Measurements from ENCODE around the gene SLC23A2.
"Not testable (repeated sequence)": the region's sequence is repeated elsewhere in the genome, so short reads cannot be mapped to it uniquely, and the experiment has no call there.

The SLC23A2 gene

GRCh38 chr20:5001174-5002076 lies at the start of gene SLC23A2:
SLC23A2 (minus strand) TSS chr20:5001510; CDS start chr20:4932562, 68,948 bp downstream.
- DNase-seq: peak; percentile 58 to 62

DNA sequence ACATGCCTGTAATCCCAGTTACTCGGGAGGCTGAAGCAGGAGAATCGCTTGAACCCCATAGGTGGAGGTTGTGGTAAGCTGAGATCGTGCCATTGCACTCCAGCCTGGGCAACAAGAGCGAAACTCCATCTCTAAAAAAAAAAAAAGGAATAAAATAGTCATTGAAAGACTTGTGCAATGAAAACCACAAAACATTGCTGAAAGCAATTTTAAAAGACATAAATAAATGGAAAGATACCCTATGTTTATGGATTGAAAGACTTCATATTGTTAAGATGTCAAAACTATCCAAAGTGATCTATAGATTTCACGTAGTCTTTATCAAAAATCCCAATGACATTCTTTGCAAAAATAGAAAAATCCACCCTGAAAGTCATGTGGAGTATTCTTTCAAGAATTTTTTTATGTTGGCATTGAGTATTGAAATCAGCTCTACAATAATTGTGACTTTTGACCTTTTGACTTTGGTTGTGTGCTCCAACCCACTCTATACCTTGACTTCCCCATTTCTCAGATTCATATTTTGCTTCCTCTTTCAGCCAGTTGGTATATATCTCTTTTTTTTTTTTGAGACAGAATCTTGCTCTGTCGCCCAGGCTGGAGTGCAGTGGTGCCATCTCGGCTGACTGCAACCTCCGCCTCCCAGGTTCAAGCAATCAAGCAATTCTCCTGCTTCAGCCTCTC lies 45.5 kb upstream of the SLC23A2 start:
- no peak for DNase-seq

DNA sequence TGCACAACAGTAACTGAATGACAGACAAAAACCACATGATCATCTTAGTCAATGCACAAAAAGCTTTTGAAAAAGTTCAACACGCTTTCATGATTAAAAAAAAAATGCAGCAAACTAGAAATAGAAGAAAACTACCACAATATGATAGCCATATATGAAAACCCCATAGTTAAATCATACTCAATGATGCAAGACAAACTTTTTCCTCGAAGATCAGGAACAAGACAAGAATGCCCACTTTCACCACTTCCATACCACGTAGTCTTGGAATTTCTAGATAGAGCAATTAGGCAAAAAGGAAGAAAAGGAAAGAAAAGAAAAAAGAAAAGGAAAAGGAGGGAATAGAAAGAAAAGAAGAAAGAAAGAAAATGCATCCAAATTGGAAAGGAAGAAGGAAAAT lies 44.6 kb upstream of the SLC23A2 start:
- DNase-seq: no peak

DNA sequence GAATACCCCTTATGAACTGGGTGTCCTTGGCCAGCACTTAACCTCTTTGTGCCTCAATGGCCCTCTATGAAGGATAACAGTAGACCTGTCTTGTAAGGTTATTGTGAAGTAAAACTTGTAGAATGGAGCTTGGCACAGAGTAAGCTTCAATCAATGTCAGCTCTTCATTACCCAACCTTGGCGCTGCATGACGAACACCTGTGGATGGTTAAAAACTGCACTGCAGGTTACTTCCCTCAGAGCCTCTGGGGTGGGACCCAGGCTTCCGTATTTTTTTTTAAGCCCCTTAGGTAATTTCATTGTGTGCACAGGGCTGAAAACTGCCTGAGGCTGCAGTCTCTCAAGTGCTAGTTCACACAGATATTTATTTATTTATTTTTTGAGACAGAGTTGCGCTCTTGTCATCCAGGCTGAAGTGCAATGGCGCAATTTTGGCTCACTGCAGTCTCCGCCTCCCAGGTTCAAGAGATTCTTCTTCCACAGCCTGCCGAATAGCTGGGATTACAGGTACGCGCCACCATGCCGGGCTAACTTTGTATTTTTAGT lies 42.8 kb upstream of the SLC23A2 start:
- DNase-seq: no peak

DNA sequence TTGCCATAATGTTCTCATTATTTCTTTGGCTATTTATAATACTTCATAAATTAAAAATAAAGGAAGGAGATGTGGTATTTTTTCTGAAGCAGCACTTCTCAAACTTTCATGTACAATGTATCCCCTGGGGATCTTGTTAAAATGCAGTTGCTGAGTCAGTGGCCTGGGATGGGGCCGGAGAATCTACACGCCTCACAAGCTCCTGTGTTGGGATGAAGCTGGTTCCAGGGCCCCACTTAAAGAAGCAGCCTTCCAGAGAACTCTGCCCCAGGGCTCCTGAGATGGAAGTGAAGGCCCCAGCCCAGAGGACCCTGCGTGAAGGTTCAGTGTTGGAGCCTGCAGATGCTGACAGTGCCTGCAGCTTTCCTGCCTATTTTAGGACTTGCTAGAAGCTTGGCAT lies 40.1 kb upstream of the SLC23A2 start:
- DNase-seq: no peak

- DNase-seq: no peak
Observed at GRCh38 chr20:5040345-5040744, 39.0 kb upstream of the SLC23A2 start.

DNA sequence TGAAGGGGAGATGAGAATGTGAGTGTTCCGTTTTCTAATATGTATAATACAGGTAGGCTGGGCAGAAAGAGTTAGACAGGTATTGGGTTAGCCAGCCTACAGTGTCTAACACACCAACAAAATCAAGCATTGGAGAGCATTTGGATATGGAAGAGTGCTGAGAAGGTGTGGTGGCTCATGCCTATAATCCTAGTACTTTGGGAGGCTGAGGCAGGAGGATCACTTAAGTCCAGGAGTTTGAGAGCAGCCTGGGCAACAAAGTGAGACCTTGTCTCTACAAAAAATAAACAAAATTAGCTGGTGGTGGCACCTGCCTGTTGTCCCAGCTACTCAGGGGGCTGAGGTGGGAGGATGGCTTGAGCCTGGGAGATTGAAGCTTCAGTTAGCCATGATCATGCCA lies 38.6 kb upstream of the SLC23A2 start:
- no peak for DNase-seq

DNA sequence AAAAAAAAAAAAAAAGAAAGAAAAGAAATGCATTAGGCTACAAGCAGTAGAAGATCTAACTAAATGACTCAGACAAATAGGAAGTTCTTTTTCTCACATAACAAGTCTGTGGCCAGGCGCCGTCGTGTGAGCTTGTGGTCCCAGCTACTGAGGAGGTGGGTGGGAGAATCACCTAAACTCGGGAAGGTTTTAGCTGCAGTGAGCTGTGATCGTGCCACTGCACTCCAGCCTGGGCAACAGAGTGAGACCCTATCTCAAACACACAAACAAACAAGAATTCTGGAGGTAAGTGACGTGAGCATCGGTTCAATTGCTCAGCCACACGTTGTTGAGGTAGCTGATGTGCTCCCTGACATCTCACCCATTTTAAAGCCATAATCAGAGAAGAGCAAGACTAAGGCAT lies 37.9 kb upstream of the SLC23A2 start:
- peak in 1 of 2 donors; percentile 4 for DNase-seq

GRCh38 chr20:5036828-5037227 lies 35.5 kb upstream of the SLC23A2 start:
- DNase-seq: no peak

DNA sequence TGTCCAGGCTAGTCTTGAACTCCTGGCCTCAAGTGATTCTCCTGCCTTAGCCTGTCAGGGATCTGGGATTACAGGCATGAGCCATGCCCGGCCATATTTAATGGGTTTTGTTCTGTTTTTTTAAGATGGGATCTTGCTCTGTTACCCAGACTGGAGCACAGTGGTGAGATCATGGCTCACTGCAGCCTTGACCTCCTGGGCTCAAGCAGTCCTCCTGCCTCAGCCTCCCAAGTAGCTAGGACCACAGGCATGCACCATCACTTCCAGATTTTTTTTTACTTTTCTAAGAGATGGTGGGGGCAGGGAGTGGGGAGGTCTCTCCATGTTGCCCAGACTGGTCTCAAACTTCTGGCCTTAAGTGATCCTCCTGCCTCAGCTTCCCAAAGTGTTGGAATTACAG lies 34.2 kb upstream of the SLC23A2 start:
- DNase-seq: not testable (repeated sequence)

GRCh38 chr20:5033566-5033965 lies 32.3 kb upstream of the SLC23A2 start:
- no peak for DNase-seq

DNA sequence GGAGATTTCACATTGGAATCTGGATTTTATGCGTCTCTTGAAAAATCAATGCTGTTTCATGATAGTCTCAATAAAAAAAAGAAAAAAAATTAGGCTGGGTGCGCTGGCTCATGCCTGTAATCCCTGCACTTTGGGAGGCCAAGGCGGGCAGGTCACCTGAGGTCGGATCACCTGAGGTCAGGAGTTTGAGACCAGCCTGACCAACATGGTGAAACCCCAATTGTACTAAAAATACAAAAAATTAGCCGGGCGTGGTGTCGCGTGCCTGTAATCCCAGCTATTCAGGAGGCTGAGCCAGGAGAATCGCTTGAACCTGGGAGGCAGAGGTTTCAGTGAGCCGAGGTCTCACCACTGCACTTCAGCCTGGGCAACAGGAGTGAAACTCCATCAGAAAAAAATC lies 30.4 kb upstream of the SLC23A2 start:
- DNase-seq: not testable (repeated sequence)

GRCh38 chr20:5031206-5031557 lies 29.9 kb upstream of the SLC23A2 start:
- DNase-seq: no peak

- no peak for DNase-seq
Observed at GRCh38 chr20:5030348-5031205, 29.3 kb upstream of the SLC23A2 start.

- DNase-seq: not testable (repeated sequence)
Observed at GRCh38 chr20:5028258-5029059, 27.1 kb upstream of the SLC23A2 start.

- no peak for DNase-seq
Observed at GRCh38 chr20:5024982-5025381, 23.7 kb upstream of the SLC23A2 start.

GRCh38 chr20:5024103-5024502 lies 22.8 kb upstream of the SLC23A2 start:
- no peak for DNase-seq

DNA sequence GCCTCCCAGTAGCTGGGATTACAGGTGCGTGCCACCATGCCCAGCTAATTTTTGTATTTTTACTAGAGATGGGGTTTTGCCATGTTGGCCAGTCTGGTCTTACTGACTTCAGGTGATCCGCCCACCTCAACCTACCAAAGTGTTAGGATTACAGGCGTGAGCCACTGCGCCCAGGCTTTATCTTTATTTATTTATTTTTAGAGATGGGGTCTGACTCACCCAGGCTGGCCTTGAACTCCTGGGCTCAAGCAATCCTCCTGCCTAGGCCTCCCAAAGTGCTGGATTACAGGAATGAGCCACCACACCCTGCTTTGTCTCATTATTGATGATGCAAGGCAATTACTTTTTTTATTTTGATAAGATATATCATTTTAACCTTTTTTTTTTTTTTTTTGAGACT lies 21.9 kb upstream of the SLC23A2 start:
- not testable (repeated sequence) for DNase-seq

- no peak for DNase-seq
Observed at GRCh38 chr20:5020760-5021159, 19.4 kb upstream of the SLC23A2 start.

- no peak for DNase-seq
Observed at GRCh38 chr20:5013682-5014447, 12.6 kb upstream of the SLC23A2 start.

GRCh38 chr20:5008759-5009158 lies 7.4 kb upstream of the SLC23A2 start:
- no peak for DNase-seq

Data from activated CD4-positive, alpha-beta T cell treated with anti-CD3 and anti-CD28 coated beads for 4 hours (primary cell).